Left ventricle myocardium superior (tissue), 1 donor: ENCODE data around the gene FDXACB1. TPM values are rescaled to one million over a fixed set of nuclear protein-coding genes. Genes with fewer than 3 reads are reported as not detected.
"Not testable (repeated sequence)": the region's sequence is repeated elsewhere in the genome, so short reads cannot be mapped to it uniquely, and the experiment has no call there.

Experiments
- ATAC-seq: fragments of 200-7000 bp; cut with Tn5 transposase; one replicate; pipeline ENCODE4 v1.9.1; 2020; ENCODE audit warnings: mild to moderate bottlenecking, moderate library complexity
- DNase-seq: peaks from one replicate; pipeline ENCODE4 v3.0.0-alpha.2; 2020
- intact Hi-C: fragments of 100-400 bp; cut with micrococcal nuclease; formaldehyde crosslinking; loops from one replicate; pipeline ENCODE4 v1.11.0; 2022
- total RNA-seq: library from RNA; stranded (reverse); fragmentation: NEBNext Ultra II Directional; extraction: Animal tissue kit (Norgen Biotek cat#: 25700); gene quantifications from one replicate; pipeline ENCODE4 v1.2.1, GENCODE V29; 2021
- donor health status: DM: no; HTN: yes; CAD: no; lungs with severe emphysema.

The FDXACB1 gene
- total RNA-seq, 1 donor from 2014 or later = 1.3 TPM

DNA sequence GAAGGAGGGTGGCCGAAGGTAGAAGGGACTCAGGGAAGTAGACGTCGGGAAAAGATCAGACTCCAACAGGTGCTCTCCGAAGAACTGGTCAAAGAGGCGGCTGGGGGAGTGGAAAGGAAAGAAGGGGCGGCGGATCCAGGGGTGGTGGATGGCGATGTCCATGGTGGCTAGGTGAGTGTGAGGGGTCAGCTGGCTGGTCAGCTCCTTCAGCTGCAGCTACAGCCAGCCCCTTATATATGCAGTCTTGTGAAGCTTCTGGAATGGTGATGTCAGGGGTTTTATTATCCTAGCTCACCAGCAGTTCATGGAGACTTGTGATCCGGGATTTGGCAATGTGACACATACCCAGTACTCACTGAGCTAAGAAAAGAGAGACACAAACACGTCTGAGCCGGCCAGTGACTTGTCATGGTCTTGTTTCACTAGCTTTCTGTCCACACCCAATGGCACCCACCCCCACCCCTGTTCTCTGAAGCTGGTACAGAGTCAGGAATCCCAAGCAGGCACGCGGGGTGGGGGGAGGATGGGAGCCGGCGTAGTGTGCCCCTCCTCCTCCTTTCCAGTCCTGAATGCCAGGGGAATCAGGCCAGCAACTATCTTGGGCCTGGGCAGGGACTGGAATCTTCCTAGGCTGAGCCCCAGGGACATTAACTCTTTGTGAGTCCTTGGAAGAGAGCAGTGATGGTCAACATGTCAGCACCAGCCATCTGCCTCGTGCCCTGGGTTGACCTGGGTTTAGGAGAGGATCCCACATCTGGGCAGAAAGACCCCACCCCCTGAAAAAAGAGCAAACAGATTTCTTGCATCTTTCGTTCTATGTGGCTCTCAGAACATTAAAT is 32.8 kb upstream of the FDXACB1 start, which contains the start of gene CRYAB:
CRYAB (minus strand) TSS at position 208 of the 839 bp plus-strand sequence; CDS start at position 162, 46 bp downstream.
- ATAC-seq (peak; percentile 77), DNase-seq (peak; percentile 91)
- intact Hi-C loops = no loop called here

DNA sequence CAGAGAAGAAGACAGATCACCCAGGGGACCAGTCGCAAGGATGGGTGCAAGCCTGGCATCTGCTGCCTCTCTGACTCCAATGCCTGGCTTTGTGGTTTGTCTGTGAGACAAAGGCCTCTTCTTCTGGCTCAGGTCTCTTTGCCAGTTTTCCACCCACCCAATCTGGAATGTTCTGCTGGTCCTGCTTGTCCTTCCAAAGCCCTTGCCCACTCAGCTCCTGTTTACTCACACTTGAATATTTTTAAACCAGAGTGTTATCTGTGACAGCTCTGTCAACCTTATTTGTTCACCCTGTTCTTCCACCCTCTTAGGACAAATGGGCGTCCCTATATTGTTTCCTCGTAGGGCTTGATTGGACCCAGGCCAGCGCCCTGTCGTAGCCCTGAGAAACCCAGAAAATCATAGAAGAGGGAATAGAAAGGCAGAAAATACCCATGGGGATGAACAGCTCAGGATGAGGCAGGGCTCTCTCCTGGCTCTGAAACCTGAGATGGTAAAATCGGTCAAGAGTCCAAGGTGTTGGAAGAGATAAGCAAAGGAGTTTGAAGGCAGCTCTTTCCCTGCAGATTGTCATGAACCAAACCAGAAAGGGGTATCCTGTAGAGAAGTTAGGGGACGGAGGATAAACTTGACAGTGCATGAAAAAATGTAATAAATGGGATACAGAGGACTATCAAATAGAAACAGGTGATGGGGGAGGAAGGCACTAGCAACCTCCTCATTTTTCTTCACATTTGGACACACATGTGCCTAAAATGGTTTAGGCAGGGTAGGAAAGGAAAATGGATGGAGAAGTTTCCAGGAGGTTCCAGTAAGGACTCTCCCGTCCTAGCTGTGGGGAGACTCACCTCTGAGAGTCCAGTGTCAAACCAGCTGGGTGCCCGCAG is 32.0 kb upstream of the FDXACB1 start:
- intact Hi-C loops = no loop called here
- DNase-seq = peak; percentile 58

DNA sequence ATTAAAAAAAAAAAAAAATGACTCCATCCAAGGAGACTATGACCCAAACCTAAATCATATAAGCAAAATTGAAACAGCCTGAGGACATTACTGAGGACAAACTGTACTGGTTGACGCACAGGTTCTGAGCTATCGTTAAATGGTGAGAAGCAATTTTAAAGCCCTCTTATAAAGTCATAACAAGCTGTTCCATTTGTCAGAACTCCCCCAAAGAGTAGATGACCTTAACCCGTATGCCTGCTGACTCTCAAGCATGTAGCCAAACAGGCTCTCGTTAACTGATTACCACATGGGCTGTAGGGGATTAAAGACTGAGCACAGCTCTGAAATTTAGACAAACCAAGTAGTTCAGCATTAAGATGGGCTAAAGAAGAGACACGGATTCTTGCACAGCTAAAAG is 30.4 kb upstream of the FDXACB1 start:
- ATAC-seq = no peak
- DNase-seq = no peak
- intact Hi-C loops = no loop called here

More for the DNA sequence above, 32.0 kb upstream of the FDXACB1 start:
- ATAC-seq = peak; percentile 21

DNA sequence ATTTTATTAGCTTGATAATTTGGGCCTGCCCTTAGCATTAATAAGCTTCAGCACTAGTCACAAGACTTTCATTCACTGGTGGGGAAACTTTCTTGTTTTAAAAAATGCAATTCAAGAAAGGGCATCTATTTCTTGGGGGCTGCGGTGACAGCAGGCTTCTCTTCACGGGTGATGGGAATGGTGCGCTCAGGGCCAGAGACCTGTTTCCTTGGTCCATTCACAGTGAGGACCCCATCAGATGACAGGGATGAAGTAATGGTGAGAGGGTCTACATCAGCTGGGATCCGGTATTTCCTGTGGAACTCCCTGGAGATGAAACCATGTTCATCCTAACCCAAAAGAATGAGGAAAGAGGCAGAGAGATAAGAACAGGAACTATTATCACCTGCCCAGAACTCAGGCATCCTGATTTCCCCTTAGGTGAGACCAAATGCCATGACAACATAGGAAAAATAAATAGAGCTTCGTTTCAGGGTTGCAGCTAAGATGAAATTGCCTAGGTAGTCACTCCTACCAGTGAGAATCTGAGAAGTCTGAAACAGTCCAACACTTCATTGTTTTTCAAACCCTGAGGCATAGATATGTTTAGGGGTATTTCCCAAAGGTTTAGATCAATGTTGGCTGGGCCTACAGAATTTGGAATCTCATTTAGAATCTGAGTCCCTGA is 29.8 kb upstream of the FDXACB1 start:
- ATAC-seq (no peak), DNase-seq (no peak)
- intact Hi-C loops = no loop called here

DNA sequence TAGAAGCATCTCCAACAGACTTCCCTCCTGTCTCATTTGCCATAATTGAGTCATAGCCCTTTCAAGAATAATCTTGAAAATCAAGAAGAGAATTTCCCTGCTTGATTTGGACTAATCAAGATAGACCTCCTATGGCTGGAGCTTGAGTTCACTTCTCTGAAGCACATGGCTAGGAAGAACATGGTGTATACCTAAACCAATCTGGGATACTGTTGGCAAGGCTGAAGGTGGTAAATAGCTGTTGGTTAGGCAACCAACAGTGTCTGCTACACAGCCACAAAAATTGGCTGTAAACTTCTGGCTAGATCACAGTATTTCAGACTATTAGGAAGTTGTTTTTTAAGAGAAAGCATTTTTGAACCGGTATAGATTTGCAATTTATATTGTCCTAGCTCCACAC is 27.7 kb upstream of the FDXACB1 start:
- ATAC-seq (peak; percentile 17), DNase-seq (no peak)
- intact Hi-C loops = no loop called here

DNA sequence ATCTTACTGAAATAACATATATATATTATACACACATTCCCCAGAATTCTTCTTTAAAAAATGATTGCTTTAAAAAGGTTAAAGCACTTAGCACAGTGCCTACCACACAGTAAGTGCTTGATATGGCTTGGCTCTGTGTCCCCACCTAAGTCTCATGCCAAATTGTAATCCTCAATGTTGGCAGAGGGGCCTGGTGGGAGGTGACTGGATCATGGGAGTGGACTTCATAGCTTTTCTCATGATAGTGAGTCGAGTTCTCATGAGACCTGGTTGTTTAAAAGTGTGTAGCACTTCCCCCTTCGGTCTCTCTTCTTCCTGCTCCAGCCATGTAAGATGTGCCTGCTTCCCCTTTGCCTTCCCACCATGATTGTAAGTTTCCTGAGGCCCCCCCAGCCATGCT is 26.4 kb upstream of the FDXACB1 start:
- intact Hi-C loops = no loop called here
- DNase-seq (peak; percentile 46), ATAC-seq (peak; percentile 69)

DNA sequence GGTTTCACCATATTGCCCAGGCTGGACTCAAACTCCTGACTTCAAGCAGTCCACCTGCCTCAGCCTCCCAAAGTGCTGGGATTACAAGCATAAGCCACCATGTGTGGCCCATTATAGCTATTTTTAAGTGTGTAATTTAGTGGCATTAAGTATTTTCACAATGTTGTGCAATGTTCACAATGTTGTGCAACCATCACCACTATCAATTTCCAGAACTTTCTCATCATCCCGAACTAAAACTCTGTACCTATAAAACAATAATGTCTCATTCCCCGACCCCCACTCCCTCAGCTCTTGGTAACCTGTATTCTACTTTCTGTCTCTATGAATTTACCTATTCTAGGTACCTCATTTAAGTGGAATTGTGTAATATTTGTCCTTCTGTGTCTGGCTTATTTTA is 7.9 kb upstream of the FDXACB1 start:
- intact Hi-C loops = no loop called here
- ATAC-seq (no peak), DNase-seq (no peak)

DNA sequence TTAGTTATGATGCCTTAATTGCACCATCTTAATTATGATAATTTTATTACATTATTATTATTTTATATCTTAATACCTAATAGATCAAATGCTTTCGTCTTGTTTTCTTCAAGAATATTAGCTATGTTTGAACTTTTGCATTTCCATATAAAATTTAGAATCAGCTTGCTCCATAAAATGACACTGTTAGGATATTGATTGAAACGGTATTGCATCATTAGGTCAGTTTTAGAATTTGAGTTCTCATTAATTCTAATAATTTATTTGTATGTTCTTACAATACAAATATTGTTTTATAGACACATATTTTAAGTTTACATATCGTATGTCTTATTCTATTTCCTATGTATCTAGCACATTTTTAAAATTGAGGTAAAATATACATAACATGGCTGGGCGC is 7.1 kb upstream of the FDXACB1 start:
- intact Hi-C loops = no loop called here
- ATAC-seq (no peak), DNase-seq (no peak)

DNA sequence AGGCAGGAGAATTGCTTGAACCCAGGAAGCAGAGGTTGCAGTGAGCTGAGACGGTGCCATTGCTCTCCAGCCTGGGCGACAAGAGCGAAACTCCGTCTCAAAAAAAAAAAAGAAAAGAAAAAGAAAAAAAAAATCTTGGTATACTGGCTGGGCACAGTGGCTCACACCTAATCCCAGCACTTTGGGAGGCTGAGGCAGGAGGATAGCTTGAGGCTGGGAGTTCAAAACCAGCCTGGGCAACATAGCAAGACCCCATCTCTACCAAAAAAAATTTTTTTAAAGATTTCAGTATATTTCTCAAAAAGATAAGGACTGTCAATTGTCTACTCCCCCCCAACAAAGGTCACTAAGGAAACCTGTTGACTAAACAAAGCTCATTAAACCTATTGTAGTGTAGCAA is 6.1 kb upstream of the FDXACB1 start:
- intact Hi-C loops, DNase-seq, ATAC-seq: not testable (repeated sequence)

DNA sequence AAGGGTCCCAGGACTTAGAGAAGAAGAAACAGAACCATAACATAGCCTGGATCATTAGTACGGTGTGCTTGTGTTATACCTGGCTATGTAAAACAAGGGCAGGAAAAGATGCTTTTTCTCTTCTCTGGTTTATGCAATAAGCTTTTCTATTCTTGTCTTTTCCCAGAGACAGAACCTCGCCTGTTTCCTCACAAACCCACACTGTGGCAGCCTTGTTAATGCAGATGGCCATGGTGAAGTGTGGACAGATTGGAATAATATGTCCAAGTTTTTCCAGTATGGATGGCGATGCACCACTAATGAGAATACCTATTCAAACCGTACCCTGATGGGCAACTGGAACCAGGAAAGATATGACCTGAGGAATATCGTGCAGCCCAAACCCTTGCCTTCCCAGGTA is 3.2 kb upstream of the FDXACB1 start:
- intact Hi-C loops = no loop called here

DNA sequence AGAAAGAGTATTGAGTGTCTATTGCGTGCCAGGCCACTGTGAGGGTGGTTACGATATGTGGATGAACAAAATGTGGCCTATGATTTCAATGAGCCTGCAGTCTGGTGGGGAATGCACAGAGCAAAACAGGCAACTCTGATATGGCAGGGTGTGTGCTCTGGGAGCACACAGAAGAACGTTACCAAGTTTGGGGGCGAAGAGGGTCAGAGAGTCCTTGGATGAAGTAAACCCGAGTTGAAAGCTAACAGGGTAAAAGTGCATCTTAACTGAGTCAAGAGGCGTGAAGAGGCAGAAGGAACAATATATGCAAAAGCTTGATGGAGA is 634 bp upstream of the FDXACB1 start:
- no peak for DNase-seq
- intact Hi-C loops = loop anchor here (10.0 kb wide), 2 partner anchors 45 to 105 kb away; no protein-coding TSS in a partner anchor
- peak; percentile 10 for ATAC-seq

More for the DNA sequence above, 3.2 kb upstream of the FDXACB1 start:
- no peak for DNase-seq
- no peak for ATAC-seq

DNA sequence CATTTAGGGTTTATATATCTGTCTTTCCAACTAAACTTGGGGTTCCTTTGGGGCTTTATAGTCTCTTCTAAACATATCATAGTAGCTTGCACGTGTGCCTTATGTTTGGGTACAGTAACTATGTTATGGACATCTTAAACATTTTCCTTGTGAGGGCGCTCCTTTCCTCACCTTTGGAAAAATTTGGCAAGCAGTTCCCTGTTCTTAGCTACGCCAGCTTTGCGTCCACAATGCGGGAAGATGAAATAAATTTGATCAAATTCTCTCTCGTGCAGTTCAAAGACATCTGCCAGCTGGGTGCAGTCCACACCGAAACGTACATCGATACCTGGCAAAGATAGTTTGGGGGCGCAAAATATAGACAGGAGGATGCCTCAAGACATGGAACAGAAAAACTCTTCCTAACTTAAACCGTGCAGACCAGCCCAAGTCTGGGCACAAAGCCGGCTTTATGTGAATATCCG is 548 bp downstream of the FDXACB1 start:
- DNase-seq (no peak), ATAC-seq (no peak)
- intact Hi-C loops = loop anchor here (10.0 kb wide), 2 partner anchors 46 to 106 kb away; no protein-coding TSS in a partner anchor

DNA sequence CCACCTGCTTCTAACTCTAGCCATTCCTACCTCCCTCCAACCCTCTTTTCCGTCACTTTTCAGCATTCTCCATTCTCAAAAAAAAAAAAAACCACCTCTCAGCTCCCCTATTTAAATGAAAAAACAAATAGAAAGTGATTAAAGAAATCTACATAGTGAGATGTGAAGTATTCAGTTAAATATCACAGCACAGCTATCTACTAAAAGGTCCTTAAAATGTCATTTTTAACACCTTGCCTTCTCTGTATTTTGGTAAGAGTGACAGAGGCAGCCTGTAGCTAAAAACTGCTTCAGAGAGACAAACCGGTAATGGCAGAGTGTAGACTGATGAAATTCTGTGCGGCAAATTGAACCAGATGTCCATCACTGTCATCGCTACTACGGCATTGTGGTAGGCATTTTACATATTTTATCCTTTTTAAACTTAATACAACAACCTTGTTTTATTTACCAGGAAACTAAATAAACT is 7.2 kb downstream of the FDXACB1 start:
- ATAC-seq = peak; percentile 30

DNA sequence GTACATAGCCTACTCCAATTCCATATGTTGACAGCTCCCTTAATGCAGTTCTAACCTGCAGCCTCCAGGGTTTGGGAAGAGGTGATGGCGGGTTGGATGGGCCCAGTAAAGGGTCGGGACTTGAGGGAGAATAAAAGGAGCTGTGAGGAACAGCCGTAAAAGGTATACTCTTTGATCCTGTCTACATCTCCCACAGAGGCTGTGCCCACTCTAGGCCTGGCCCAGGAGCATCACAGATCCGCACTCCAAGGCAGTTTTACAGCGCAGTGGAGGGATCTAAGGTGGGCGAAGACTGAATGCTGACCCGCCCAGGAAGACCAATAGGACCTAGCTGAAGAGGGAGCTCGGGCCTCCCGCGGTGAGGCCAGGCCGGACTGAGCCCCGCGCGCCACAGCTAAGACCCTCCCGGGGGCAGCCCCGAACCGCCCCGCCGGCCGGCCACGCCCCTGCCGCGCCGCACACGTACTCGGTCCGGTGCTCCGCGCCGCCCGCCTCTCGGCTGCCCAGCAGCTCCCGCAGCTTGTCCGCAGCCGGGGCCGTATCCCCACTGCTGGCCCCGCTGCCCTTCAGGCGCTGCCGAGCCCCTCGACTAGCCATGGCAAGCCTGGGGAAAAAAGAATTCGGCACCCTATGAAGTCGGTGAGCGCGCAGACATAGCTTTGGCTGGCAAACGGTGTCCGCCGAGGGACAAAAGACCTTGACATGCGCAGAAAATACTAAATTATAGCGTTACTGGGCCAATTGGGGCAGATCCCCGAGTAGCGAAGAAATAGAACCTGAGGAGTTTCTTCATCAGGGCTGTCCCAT is 7.9 kb downstream of the FDXACB1 start, which contains the start of gene ALG9:
ALG9 (minus strand) TSS at position 696 of the 807 bp plus-strand sequence; CDS start at position 597, 99 bp downstream.
- DNase-seq (peak; percentile 88), ATAC-seq (peak; percentile 94)
- intact Hi-C loops = loop anchor here (10.0 kb wide), 2 partner anchors 54 to 114 kb away; no protein-coding TSS in a partner anchor

More for the DNA sequence above, 7.2 kb downstream of the FDXACB1 start:
- no peak for DNase-seq
- intact Hi-C loops = loop anchor here (10.0 kb wide), 2 partner anchors 53 to 113 kb away; no protein-coding TSS in a partner anchor

DNA sequence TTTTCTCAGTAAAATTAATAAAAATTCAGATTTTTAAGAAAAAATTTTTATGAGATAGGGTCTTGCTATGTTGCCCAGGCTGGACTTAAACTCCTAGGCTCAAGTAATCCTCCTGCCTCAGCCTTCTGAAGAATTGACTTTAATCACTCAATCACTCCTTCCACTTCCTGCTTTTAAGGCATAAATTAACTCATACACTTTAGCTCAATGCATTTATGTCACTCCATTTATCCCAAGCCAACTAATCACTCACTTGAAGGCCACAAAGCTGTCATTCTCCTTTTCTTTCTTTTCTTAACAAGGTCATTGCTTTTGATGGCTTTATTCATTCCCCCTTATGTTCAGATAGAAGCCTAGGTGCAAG is 8.5 kb downstream of the FDXACB1 start:
- ATAC-seq = no peak
- intact Hi-C loops = loop anchor here (10.0 kb wide), 2 partner anchors 54 to 114 kb away; no protein-coding TSS in a partner anchor

DNA sequence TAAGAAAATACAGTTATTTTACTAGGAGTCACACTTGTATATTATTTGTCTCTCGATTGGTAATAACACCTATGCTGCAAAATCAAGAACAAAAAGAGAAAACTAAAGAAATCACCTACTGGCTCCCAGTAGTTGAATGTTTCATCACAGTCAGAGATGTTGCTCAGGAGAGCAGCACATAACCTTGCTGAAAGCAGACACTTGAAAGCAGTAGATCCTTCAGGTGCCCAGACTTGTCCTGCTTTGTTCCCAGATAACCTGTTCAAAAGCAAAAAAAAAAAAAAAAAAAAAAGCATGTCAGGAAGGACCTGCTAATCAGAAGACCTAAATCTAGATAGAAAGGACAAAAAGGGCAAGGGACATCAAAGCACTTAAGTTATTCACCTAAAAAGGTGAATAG is 8.9 kb downstream of the FDXACB1 start:
- intact Hi-C loops = loop anchor here (10.0 kb wide), 2 partner anchors 55 to 115 kb away; no protein-coding TSS in a partner anchor
- DNase-seq (no peak), ATAC-seq (no peak)

More for the DNA sequence above, 8.5 kb downstream of the FDXACB1 start:
- DNase-seq = no peak

DNA sequence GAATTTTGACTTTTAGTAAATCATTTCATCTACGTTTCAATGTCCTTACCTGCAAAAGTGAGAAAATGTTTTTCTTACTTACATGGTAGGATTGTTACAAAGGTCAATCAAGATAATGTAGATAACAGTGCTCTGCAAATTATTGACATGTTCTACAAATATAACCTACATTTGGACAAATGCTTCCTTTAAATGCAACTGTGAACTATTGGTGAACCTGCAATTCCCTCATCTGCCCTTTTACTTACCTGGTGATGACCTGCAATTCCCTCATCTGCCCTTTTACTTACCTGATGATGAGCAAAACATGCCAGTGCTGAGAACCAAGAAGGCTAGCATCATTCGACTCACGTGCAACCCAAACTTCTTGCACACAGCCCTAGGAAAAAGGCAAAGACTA is 18.7 kb downstream of the FDXACB1 start:
- intact Hi-C loops = no loop called here
- no peak for ATAC-seq
- DNase-seq = no peak

DNA sequence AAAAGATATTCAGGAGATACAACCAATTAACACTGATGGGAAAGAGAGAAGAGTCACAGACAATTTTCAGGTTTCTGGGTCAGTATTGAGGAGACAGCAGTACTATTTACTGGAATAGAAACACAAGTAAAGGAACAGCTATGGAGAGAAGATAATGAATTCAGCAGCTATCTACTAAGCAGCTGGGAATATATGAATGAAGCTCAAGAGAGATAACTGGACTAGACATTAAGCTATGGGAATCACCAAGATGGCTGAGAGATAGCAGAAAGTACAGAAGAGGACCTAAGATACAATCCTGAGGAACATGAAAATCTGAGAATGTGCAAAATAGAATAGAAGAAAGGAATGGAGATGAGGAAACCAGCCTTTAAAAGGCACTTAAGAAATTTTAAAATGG is 23.5 kb downstream of the FDXACB1 start:
- intact Hi-C loops = no loop called here
- ATAC-seq (no peak), DNase-seq (no peak)
